HEK293 (cell line): ENCODE results near the gene JAML.

Experiments
- CTCF ChIA-PET: fragments of 350-600 bp; formaldehyde crosslinking; extraction: SDS; loops from one replicate; lab custom pipeline; 2021; ENCODE audit warnings: antibody characterized with exemption; lab: Yijun Ruan, JAX
- POLR2A ChIA-PET: fragments of 300-600 bp; formaldehyde crosslinking; extraction: SDS; loops from one replicate; lab custom pipeline; 2020; ENCODE audit warnings: antibody characterized with exemption, inconsistent platforms; lab: Yijun Ruan, JAX
- H3K27ac ChIP-seq: fragments of 200-500 bp; sonication (Bioruptor generic); 2 replicates; pipeline ENCODE4 v1.5.1; 2014; ENCODE audit warnings: low read depth, low read length, control low read depth, inconsistent platforms; ENCODE audit errors: extremely low read depth
- H3K36me3 ChIP-seq, 2 experiments: fragments of 200-500 bp in 1 of 2; sonication (Bioruptor generic) in 1 of 2; 1 replicate in 1 of 2; 2 replicates in 1 of 2; pipeline ENCODE4 v1.5.1; 2014 to 2017; ENCODE audit warnings: inconsistent platforms in 2 of 2, low read length in 2 of 2; ENCODE audit not compliant: control insufficient read depth in 2 of 2, insufficient read depth in 1 of 2
- H3K4me1 ChIP-seq: fragments of 200-500 bp; sonication (Bioruptor generic); 2 replicates; pipeline ENCODE4 v1.5.1; 2014; ENCODE audit warnings: mild to moderate bottlenecking, low read length, inconsistent platforms; ENCODE audit not compliant: control insufficient read depth, insufficient read depth
- H3K4me3 ChIP-seq: 2 replicates; pipeline ENCODE4 v1.5.1; 2011; ENCODE audit warnings: low read depth, mild to moderate bottlenecking, control low read depth, low read length, moderate library complexity
- H3K9me3 ChIP-seq: fragments of 200-500 bp; sonication (Bioruptor generic); 2 replicates; pipeline ENCODE4 v1.5.1; 2014; ENCODE audit warnings: low read depth, low read length, inconsistent platforms; ENCODE audit not compliant: control insufficient read depth, insufficient read depth
- BCL11B ChIP-seq: fragments of 450-650 bp; formaldehyde crosslinking; IDR thresholded peaks from 2 replicates; pipeline ENCODE4 v1.5.1; 2016; ENCODE audit warnings: low read depth, missing biosample characterization, missing genetic modification characterization
- KLF8 ChIP-seq: fragments of 450-650 bp; formaldehyde crosslinking; IDR thresholded peaks from 2 replicates; pipeline ENCODE4 v1.5.1; 2016; ENCODE audit warnings: missing biosample characterization, missing genetic modification characterization
- ZFHX2 ChIP-seq: fragments of 450-650 bp; formaldehyde crosslinking; conservative IDR thresholded peaks from 2 replicates; pipeline ENCODE4 v1.5.1; 2016; ENCODE audit warnings: missing biosample characterization, missing genetic modification characterization
- ZFP3 ChIP-seq: fragments of 450-650 bp; formaldehyde crosslinking; IDR thresholded peaks from 2 replicates; pipeline ENCODE4 v1.5.1; 2016; ENCODE audit warnings: low read depth, missing biosample characterization, missing genetic modification characterization
- ZFP37 ChIP-seq: fragments of 450-650 bp; formaldehyde crosslinking; IDR thresholded peaks from 2 replicates; pipeline ENCODE4 v1.5.1; 2016; ENCODE audit warnings: missing biosample characterization, missing genetic modification characterization
- ZNF112 ChIP-seq: fragments of 450-650 bp; formaldehyde crosslinking; IDR thresholded peaks from 2 replicates; pipeline ENCODE4 v1.5.0; 2017; ENCODE audit warnings: missing biosample characterization, missing genetic modification characterization
- ZNF2 ChIP-seq: fragments of 450-650 bp; formaldehyde crosslinking; IDR thresholded peaks from 2 replicates; pipeline ENCODE4 v1.5.1; 2016; ENCODE audit warnings: missing biosample characterization, missing genetic modification characterization
- ZNF202 ChIP-seq: fragments of 450-650 bp; formaldehyde crosslinking; IDR thresholded peaks from 2 replicates; pipeline ENCODE4 v1.5.1; 2016; ENCODE audit warnings: missing biosample characterization, missing genetic modification characterization, borderline replicate concordance
- ZNF214 ChIP-seq: fragments of 450-650 bp; formaldehyde crosslinking; IDR thresholded peaks from 2 replicates; pipeline ENCODE4 v1.5.1; 2017; ENCODE audit warnings: missing biosample characterization, mild to moderate bottlenecking, missing genetic modification characterization, borderline replicate concordance
- ZNF223 ChIP-seq: fragments of 450-650 bp; formaldehyde crosslinking; IDR thresholded peaks from 2 replicates; pipeline ENCODE4 v1.5.1; 2016; ENCODE audit warnings: missing biosample characterization, missing genetic modification characterization
- ZNF266 ChIP-seq: fragments of 450-650 bp; formaldehyde crosslinking; IDR thresholded peaks from 2 replicates; pipeline ENCODE4 v1.5.1; 2016; ENCODE audit warnings: missing biosample characterization, missing genetic modification characterization, low read depth
- ZNF473 ChIP-seq: fragments of 450-650 bp; formaldehyde crosslinking; IDR thresholded peaks from 2 replicates; pipeline ENCODE4 v1.5.1; 2017; ENCODE audit warnings: missing biosample characterization, missing genetic modification characterization
- ZNF530 ChIP-seq: fragments of 450-650 bp; formaldehyde crosslinking; IDR thresholded peaks from 2 replicates; pipeline ENCODE4 v1.5.1; 2016; ENCODE audit warnings: low read depth, missing biosample characterization, missing genetic modification characterization
- ZNF544 ChIP-seq: fragments of 450-650 bp; formaldehyde crosslinking; IDR thresholded peaks from 2 replicates; pipeline ENCODE4 v1.5.0; 2017; ENCODE audit warnings: missing biosample characterization, missing genetic modification characterization
- ZNF549 ChIP-seq: fragments of 450-650 bp; IDR thresholded peaks from 2 replicates; pipeline ENCODE4 v1.5.1; 2018; ENCODE audit warnings: missing biosample characterization, missing genetic modification characterization, mild to moderate bottlenecking, inconsistent platforms, moderate library complexity
- ZNF621 ChIP-seq: fragments of 450-650 bp; formaldehyde crosslinking; IDR thresholded peaks from 2 replicates; pipeline ENCODE4 v1.5.1; 2017; ENCODE audit warnings: missing biosample characterization, missing genetic modification characterization
- ZNF623 ChIP-seq: fragments of 450-650 bp; formaldehyde crosslinking; IDR thresholded peaks from 2 replicates; pipeline ENCODE4 v1.5.1; 2016; ENCODE audit warnings: missing biosample characterization, missing genetic modification characterization
- ZNF624 ChIP-seq: fragments of 450-650 bp; formaldehyde crosslinking; IDR thresholded peaks from 2 replicates; pipeline ENCODE4 v1.5.1; 2017; ENCODE audit warnings: missing biosample characterization, missing genetic modification characterization
- ZNF777 ChIP-seq: fragments of 450-650 bp; formaldehyde crosslinking; IDR thresholded peaks from 2 replicates; pipeline ENCODE4 v1.5.1; 2017; ENCODE audit warnings: missing biosample characterization, missing genetic modification characterization, borderline replicate concordance
- ZNF843 ChIP-seq: fragments of 450-650 bp; formaldehyde crosslinking; IDR thresholded peaks from 2 replicates; pipeline ENCODE4 v1.5.1; 2016; ENCODE audit warnings: missing biosample characterization, missing genetic modification characterization
- TF ChIP-seq, protein P1 (sequence below): fragments of 450-650 bp; formaldehyde crosslinking; IDR thresholded peaks from 2 replicates; pipeline ENCODE4 v1.5.1; 2017; ENCODE audit warnings: missing biosample characterization, missing genetic modification characterization
- TF ChIP-seq, protein P2 (sequence below): fragments of 450-650 bp; formaldehyde crosslinking; IDR thresholded peaks from 2 replicates; pipeline ENCODE4 v1.5.1; 2016; ENCODE audit warnings: missing biosample characterization, missing genetic modification characterization
- TF ChIP-seq, protein P3 (sequence below): sonication (generic); formaldehyde crosslinking; IDR thresholded peaks from 2 replicates; pipeline ENCODE4 v1.8.1; 2022; ENCODE audit warnings: mild to moderate bottlenecking, moderate library complexity, missing genetic modification reagents

The JAML gene

DNA sequence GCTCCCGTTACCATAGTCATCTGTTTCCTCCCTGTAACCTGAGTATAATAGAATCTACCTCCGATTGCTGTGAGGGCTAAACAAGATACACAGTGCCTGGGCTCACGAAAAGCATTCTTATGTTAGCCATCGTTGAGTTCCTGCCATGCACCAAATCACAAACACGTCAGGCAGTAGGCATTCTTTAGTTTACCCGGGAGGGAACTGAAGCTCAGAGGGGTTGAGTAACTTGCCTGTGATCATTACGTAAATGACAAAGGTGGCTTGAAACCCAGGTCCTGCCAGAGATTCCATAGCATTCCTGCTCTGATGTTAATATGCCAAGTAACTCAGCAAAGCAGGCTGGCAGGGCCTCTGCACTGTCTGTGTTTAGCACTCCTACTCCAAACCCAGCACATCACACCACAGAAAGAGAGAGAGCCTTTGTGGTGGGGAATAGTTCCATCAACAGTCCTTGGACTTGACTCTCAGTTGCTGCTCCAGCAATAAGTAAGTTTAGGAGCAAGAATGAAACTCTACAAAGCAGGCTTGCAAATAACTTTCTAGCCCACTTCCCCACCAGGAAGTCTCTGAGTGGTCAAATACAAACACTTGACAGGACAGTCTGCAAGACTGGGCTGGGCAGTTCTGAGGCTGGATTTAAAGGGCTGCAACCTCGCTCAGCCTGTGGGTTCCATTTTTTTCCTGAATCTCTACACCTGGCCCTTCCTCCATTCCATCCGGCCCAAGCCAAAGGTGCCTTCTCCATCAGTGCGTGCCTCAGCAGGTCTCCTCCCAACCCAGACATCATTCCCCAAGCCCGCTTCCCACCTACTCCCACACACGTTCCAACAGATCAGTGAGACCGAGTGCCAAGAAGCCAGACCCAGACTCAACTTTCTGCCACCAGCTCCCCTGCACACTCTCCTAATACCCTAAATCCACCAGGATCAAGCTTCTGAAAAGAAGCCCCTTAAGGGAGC, 49.5 kb downstream of the JAML start (continued):
- peak; percentile 51 for TF ChIP-seq ZFHX2 (tag by site-specific recombination)
- no peak for TF ChIP-seq ZNF777
- no peak for TF ChIP-seq ZNF2

DNA sequence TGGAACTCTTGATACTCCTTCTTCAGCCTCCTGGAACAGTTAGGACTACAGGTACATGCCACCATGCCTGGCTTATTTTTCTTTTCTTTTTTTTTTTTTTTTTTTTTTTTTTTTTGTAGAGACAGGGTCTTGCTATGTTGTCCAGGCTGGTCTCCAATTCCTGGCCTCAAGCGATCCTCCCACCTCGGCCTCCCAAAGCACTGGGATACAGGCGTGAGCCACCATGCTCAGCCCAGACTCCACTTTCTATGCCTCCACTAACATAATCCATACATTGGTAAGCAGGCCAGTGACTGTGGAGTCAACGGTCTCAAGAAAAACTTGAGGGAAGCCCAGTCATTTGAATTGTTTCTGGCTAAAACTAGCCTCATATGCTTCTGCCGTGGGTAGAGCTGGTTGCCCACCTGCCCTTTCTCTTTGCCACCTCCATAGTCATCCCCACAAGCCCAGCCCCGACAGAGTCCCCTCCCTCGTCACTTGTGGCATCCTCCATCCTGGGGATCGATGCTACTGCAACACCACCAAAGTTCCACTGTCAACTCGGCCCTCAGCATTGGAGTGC, 50.7 kb downstream of the JAML start:
- H3K4me3 ChIP-seq: no peak overlapping the region
- TF ChIP-seq ZNF473 (tag by site-specific recombination) (no peak), ZNF624 (no peak), ZNF623 (tag by site-specific recombination) (no peak), ZNF223 (tag by site-specific recombination) (no peak), ZNF621 (no peak), ZNF549 (tag by site-specific recombination) (no peak), ZNF530 (no peak), ZNF214 (tag by site-specific recombination) (no peak), ZFP37 (tag by site-specific recombination) (no peak), ZNF266 (tag by site-specific recombination) (no peak), ZNF544 (tag by site-specific recombination) (no peak), ZFP3 (no peak), ZNF112 (no peak), ZNF843 (no peak), BCL11B (tag by site-specific recombination) (no peak), ZNF202 (tag by site-specific recombination) (no peak), KLF8 (tag by site-specific recombination) (no peak)
- TF ChIP-seq, protein P1, sequence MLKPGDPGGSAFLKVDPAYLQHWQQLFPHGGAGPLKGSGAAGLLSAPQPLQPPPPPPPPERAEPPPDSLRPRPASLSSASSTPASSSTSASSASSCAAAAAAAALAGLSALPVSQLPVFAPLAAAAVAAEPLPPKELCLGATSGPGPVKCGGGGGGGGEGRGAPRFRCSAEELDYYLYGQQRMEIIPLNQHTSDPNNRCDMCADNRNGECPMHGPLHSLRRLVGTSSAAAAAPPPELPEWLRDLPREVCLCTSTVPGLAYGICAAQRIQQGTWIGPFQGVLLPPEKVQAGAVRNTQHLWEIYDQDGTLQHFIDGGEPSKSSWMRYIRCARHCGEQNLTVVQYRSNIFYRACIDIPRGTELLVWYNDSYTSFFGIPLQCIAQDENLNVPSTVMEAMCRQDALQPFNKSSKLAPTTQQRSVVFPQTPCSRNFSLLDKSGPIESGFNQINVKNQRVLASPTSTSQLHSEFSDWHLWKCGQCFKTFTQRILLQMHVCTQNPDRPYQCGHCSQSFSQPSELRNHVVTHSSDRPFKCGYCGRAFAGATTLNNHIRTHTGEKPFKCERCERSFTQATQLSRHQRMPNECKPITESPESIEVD (tag by site-specific recombination): no peak
- TF ChIP-seq, protein P2, sequence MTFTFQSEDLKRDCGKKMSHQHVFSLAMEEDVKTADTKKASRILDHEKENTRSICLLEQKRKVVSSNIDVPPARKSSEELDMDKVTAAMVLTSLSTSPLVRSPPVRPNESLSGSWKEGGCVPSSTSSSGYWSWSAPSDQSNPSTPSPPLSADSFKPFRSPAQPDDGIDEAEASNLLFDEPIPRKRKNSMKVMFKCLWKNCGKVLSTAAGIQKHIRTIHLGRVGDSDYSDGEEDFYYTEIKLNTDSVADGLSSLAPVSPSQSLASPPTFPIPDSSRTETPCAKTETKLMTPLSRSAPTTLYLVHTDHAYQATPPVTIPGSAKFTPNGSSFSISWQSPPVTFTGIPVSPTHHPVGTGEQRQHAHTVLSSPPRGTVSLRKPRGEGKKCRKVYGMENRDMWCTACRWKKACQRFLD (tag by site-specific recombination): no peak
- TF ChIP-seq, protein P3, sequence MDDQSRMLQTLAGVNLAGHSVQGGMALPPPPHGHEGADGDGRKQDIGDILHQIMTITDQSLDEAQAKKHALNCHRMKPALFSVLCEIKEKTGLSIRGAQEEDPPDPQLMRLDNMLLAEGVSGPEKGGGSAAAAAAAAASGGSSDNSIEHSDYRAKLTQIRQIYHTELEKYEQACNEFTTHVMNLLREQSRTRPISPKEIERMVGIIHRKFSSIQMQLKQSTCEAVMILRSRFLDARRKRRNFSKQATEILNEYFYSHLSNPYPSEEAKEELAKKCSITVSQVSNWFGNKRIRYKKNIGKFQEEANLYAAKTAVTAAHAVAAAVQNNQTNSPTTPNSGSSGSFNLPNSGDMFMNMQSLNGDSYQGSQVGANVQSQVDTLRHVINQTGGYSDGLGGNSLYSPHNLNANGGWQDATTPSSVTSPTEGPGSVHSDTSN (CRISPR knock-in tag): no peak
- TF ChIP-seq, all 188 proteins: peak for 0
- CTCF ChIA-PET: interaction anchor here (0.9 to 7.5 kb wide), 6 partner anchors 8 to 70 kb away, joined by 3 to 128 read pairs (median 4); no protein-coding TSS in a partner anchor
- Histone ChIP-seq H3K36me3 (no peaks in the 10 kb centered on the region), H3K27ac (no peak overlapping the region), H3K4me1 (no peaks in the 10 kb centered on the region), H3K9me3 (no peaks in the 10 kb centered on the region)
- POLR2A ChIA-PET: no interaction called here
